ENCODE results near the gene GRAMD4. TPM values are rescaled to one million over a fixed set of nuclear protein-coding genes. Genes with fewer than 3 reads are reported as not detected.

GRAMD4 gene
- total RNA-seq, 3 donors from 2014 or later = 28.4 to 85.6 (median 61.0) TPM

DNA sequence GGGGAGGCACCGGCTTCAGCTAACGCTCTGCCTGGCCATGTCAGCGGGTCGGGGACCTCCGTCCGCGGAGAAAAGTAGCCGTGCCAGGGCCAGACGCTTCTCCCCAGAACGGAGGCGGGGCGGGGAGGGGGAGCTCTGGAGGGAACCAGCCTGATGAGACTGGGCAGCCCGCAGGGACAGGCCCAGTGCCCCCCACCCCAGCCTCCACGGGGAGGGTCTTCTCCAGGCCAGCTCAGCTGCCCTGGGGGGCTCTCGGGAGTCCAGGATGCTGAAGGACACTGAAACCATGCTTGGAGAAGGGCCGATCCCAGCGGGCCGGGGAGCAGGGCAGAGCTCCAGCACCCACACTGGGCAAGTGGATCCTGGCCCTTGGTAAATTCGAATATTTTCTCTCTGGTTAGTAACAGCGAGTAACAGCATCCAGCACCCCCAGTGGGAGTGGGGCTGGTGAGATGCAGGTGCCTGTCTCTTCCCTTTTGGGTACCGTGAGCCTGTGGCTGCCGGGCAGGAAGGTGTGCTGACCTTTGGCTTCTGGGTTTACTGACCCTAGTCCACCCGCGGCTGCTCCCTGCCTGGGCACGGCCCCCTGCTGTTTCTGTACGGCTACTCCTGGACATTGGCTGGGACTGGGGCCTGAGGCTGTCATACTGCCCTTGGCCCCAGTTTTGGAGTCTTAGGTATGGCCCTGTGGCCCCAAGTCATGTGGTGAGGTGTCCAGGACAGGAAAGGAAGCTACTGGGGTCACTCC lies 35.8 kb downstream of the GRAMD4 start:
- Histone ChIP-seq H3K27ac (no peak overlapping the region), H3K4me1 (peaks cover 8% of the 10 kb centered on the region in 2 donors), H3K9me3 (no peaks in the 10 kb centered on the region), H3K27me3 (no peaks in the 10 kb centered on the region), H3K36me3 (no peaks in the 10 kb centered on the region), H3K4me3 (no peak overlapping the region)
- intact Hi-C loops (cut with DNase I; ENCODE audit: low total_unique reads) = no loop called here
- no peak for DNase-seq (ENCODE audit: low spot score in 2 of 2)
- no peak for TF ChIP-seq POLR2A (IDR thresholded peaks at IDR 0.05)
- TF ChIP-seq POLR2AphosphoS5 (IDR thresholded peaks at IDR 0.05) = no peak
- TF ChIP-seq, protein P1, sequence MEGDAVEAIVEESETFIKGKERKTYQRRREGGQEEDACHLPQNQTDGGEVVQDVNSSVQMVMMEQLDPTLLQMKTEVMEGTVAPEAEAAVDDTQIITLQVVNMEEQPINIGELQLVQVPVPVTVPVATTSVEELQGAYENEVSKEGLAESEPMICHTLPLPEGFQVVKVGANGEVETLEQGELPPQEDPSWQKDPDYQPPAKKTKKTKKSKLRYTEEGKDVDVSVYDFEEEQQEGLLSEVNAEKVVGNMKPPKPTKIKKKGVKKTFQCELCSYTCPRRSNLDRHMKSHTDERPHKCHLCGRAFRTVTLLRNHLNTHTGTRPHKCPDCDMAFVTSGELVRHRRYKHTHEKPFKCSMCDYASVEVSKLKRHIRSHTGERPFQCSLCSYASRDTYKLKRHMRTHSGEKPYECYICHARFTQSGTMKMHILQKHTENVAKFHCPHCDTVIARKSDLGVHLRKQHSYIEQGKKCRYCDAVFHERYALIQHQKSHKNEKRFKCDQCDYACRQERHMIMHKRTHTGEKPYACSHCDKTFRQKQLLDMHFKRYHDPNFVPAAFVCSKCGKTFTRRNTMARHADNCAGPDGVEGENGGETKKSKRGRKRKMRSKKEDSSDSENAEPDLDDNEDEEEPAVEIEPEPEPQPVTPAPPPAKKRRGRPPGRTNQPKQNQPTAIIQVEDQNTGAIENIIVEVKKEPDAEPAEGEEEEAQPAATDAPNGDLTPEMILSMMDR (IDR thresholded peaks at IDR 0.05) = no peak

DNA sequence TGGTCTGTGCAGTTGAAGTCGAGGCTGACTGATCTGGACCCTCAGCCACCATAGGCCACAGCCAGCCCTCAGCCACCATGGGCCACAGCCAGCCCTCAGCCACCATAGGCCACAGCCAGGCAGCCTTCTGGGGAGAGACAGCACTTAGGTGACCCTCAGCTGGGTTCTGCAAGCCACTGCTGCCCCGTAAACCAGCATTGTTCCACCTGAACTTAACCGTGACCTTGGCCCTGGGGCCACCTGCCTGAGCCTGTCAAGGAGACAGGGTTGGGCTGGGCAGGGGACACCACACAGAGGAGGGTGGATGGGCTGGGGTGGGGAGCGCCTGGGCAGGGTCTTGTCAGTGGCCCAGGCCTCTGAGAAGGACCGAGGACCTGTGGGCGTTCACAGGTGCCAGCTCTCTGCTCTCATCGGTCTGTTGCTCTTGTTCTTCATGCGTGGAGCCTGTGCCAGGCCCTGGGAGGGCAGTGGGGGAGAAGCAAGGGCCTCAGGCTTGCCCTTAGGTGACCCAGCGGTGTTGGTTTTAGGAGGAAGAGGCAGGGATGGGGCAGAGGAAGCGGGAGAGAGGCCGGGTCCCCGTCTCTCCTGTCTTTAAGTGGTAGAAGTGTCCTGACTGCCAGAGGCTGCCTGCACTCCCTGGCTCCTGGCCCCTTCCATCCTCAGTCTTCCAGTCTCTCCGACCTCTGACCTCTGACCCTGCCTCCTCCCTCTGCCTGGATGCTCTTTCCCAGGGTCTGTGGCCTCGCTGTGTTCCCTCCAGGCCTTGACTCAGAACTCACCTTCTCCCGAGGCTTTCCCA lies 36.9 kb downstream of the GRAMD4 start:
- no peak for DNase-seq (ENCODE audit: low spot score in 2 of 2)
- Histone ChIP-seq H3K9me3 (no peaks in the 10 kb centered on the region), H3K36me3 (no peaks in the 10 kb centered on the region), H3K27ac (no peak overlapping the region), H3K4me1 (peaks cover 8% of the 10 kb centered on the region in 2 donors), H3K4me3 (no peak overlapping the region), H3K27me3 (no peaks in the 10 kb centered on the region)
- intact Hi-C loops (cut with DNase I; ENCODE audit: low total_unique reads) = no loop called here
- TF ChIP-seq POLR2A (IDR thresholded peaks at IDR 0.05) (no peak), POLR2AphosphoS5 (IDR thresholded peaks at IDR 0.05) (no peak)
- TF ChIP-seq, protein P1 (IDR thresholded peaks at IDR 0.05) = no peak

DNA sequence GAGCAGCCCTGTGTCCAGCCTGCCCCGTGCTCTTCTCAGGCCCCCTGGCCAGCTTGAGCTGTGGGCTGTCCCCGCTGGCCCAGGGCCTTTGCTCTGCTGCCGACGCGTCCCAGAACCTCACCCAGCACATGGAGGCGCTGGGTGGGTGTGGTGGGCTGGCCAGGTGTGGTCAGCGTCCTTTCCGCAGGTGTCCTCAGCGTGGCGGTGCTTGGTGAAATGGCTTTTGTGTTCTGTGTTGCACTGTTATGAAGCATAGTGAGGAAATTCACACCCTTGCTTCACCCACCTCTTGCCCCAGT lies 37.4 kb downstream of the GRAMD4 start:
- intact Hi-C loops (cut with DNase I; ENCODE audit: low total_unique reads) = no loop called here
- no peak overlapping the region for H3K27ac ChIP-seq
- TF ChIP-seq POLR2A (IDR thresholded peaks at IDR 0.05) (no peak), POLR2AphosphoS5 (IDR thresholded peaks at IDR 0.05) (no peak)
- TF ChIP-seq, protein P1 (IDR thresholded peaks at IDR 0.05) = no peak

DNA sequence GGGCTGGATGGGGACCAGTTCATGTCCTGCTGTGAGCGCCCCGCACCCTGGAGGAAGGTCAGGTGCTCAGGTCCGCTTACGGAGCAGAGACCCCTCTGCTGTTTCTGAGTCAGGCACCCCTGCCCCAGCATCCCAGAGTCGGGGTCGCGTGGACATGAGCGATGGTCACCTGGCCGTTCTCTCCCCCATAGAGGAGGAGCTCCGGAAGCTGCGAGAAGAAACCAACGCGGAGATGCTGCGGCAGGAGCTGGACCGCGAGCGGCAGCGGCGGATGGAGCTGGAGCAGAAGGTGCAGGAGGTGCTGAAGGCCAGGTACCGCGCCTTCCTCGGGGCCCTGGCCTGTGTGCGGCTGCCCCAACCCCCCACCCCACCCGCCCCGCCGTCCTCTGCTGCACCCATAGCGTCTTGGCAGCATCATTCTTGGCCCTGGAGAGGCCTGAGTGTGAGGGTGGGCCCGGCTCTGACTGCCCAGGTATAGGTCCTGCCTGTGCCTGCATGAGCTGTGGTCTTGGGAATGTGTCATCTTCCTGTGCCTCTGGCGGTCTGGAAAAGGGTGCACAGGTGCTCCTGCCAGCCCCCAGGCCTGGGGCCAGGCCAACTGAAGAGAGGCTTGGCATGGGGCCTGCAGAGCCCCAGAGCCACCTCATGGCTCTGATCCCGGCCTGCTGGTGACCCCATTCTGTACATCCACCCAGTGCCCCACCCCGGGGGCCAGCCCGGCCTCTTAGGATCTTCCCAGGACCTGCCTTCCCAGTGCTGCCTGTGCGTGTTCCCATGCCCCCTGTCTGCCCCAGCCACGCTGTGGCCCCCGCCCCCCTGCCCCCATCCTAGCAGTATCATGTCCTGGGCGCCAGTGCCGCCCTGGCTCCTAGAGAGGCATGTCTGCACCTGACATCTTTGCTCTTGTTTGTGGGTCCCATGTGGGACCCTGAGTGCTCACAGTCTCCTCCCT lies 38.1 kb downstream of the GRAMD4 start:
- H3K27me3 ChIP-seq = no peaks in the 10 kb centered on the region
- H3K4me1 ChIP-seq = peaks cover under 1 to 8% of the 10 kb centered on the region in 2 donors
- no peaks in the 10 kb centered on the region for H3K9me3 ChIP-seq
- no peak for DNase-seq (ENCODE audit: low spot score in 2 of 2)
- intact Hi-C loops (cut with DNase I; ENCODE audit: low total_unique reads) = no loop called here
- H3K27ac ChIP-seq = no peak overlapping the region
- TF ChIP-seq POLR2AphosphoS5 (IDR thresholded peaks at IDR 0.05) = no peak
- TF ChIP-seq POLR2A (IDR thresholded peaks at IDR 0.05) = no peak
- TF ChIP-seq, protein P1 (IDR thresholded peaks at IDR 0.05) = no peak
- H3K4me3 ChIP-seq = no peak overlapping the region
- H3K36me3 ChIP-seq = no peaks in the 10 kb centered on the region

More for the DNA sequence above, 37.4 kb downstream of the GRAMD4 start:
- H3K36me3 ChIP-seq = no peaks in the 10 kb centered on the region
- H3K4me1 ChIP-seq = peaks cover 3 to 8% of the 10 kb centered on the region in 2 donors
- no peak overlapping the region for H3K4me3 ChIP-seq
- DNase-seq (ENCODE audit: low spot score in 2 of 2) = no peak
- H3K27me3 ChIP-seq = no peaks in the 10 kb centered on the region
- no peaks in the 10 kb centered on the region for H3K9me3 ChIP-seq

Data from breast epithelium (tissue), 4 donors.